Cortex of kidney (tissue), 1 donor: Measurements from ENCODE around the gene FBXO36.

Experiments
- DNase-seq: peaks from one replicate; lab custom pipeline; 2025; lab: John Stamatoyannopoulos, UW

The FBXO36 gene

DNA sequence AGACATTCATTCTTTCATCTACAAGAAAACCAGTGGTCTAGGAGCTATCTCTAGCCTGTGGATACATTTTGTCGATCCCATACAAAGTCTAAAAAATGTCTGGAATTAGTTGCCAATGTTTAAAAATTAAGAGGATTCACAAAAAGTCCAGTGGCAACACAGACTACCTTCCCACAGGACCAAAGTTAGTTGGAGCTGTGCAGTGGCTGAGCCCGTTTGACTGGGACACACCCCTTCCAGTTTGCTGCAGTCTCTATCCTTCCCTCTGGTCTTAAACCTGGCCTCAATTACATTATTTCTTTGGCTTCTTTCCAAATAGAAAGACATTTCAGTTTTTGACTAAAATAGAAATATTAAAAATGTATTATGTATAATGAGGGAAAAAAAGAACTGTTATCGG, 127.8 kb downstream of the FBXO36 start:
- no peak for DNase-seq

DNA sequence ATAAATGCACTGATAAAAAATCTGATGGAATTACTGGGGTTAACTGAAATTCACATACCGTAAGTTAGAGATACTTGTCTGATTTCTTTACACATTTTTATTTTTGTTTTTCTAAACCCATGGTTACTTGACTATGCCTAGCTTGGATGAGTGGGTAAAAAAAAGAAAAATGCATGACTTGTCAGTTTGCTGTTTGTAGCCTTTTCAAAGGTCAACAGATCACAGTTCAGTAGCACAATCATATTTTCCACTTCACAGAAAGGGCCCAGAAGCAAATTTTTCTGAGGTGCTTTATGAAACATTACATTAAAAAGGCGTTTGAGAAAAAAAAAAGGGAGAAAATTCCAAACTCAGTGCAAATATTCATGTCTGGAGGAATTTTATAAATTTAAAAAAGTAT, 130.0 kb downstream of the FBXO36 start:
- no peak for DNase-seq

DNA sequence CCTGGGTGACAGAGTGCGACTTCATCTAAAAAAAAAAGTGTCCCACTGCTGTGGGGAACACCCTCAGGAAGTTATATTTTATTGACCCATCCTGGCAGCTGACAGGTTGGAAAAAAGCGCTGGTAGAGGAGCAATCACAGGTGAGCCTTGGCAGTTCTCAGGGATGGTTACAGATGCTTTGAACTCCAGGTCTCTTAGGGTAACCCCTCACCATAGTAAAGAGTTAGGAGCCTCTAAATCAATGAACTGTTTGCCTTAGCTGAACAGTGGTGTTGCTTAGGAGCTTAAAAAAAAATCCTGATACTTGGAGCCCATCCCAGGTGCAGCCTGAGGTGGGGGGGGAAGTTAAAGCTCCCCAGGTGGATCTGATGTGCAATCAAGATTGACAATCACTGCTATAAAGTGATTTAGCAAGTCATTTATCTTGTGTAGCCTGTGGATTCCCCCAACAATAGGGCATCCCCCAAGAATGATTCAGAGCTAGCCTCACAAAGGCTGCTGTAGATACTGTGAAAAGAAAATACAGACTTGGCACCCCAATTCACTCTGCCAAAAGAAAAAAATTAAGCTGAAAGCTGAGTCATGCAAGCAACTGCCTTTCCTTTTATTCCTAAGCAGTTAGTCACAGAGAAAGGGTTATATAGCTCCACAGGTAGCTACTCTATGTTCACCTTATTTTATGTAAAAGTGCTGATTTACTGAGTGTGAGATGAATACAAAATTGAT, 131.6 kb downstream of the FBXO36 start:
- no peak for DNase-seq

- no peak for DNase-seq
Observed at GRCh38 chr2:230060672-230061293, 138.5 kb downstream of the FBXO36 start.
